ENCODE results near the gene TCAP. TPM values are rescaled to one million over a fixed set of nuclear protein-coding genes. Genes with fewer than 3 reads are reported as not detected.

Gene TCAP
- total RNA-seq, 2 experiments from 2014 or later: 0.82 to 0.95 TPM

DNA sequence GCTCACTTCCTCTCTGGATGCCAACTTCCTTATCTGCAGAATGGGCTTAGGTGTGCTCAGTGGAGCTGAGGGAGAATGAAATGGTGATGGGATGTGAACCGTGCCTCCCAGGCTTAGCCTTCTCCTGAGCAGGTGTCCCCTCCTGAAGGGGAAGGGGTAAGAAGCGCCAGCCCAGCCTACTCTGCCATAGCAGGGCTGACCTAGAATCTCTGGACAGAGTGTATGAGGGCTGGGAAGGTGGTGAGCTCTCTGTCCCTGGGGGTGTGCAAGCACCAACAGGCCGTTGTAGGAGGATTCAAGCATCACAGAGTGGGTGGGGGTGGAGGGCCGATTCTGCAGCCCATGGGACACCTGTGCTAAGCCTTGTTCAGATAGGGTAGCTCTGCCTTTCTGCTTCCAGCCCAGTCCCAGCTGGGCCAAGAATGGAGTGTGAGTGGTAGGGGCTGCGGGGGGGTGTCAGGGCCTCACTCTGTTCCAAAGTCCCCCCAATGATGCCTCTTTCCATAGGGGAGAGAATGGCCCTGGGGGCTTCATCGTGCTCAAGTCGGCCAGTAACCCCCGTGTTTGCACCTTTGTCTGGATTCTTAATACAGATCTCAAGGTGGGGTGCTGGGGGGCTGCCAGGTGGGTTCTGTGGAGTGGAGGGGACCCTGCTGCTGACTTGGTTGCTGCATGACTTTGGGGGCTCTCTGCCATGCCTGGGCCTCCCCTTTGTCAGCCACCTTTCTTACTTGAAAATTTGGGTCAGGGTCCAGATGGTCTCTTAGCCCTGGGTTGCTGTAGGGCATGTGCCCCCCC lies 3.2 kb upstream of the TCAP start:
- Mint-ChIP-seq H3K27ac (no peak overlapping the region), H3K4me1 (peaks cover 24% of the 10 kb centered on the region), H3K27me3 (peaks cover 2% of the 10 kb centered on the region), H3K36me3 (ENCODE audit: low read depth) (peaks cover 13% of the 10 kb centered on the region), H3K4me3 (no peak overlapping the region), H3K9me3 (ENCODE audit: low read depth) (no peaks in the 10 kb centered on the region)
- ChIA-PET CTCF (interaction anchor here (0.6 to 1.0 kb wide), 3 partner anchors 8 to 366 kb away, joined by 3 to 4 read pairs (median 3); no protein-coding TSS in a partner anchor), POLR2A (no interaction called here)
- DNase-seq (no peak), ATAC-seq (no peak)
- intact Hi-C loops (cut with DNase I, micrococcal nuclease): no loop called here

DNA sequence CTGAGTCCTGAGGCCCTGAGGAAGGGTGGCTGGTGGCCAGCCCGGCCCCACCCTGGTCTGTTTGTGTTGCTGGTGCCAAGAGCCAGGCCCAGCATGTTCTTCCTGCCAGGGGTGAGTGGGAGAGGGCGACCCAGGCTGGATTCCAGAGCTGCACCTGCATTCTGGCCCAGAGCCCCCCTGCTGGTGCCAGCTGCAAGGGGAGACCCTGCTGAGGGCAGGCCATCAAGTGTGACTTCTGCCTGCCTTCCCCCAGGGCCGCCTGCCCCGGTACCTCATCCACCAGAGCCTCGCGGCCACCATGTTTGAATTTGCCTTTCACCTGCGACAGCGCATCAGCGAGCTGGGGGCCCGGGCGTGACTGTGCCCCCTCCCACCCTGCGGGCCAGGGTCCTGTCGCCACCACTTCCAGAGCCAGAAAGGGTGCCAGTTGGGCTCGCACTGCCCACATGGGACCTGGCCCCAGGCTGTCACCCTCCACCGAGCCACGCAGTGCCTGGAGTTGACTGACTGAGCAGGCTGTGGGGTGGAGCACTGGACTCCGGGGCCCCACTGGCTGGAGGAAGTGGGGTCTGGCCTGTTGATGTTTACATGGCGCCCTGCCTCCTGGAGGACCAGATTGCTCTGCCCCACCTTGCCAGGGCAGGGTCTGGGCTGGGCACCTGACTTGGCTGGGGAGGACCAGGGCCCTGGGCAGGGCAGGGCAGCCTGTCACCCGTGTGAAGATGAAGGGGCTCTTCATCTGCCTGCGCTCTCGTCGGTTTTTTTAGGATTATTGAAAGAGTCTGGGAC lies 2.4 kb upstream of the TCAP start:
- DNase-seq: no peak
- H3K27me3 Mint-ChIP-seq: peaks cover 4% of the 10 kb centered on the region
- H3K36me3 Mint-ChIP-seq (ENCODE audit: low read depth): peaks cover 13% of the 10 kb centered on the region
- H3K27ac Mint-ChIP-seq: no peak overlapping the region
- ChIA-PET CTCF (interaction anchor here (1.0 kb wide), 1 partner anchor 9 kb away, joined by 3 read pairs; no protein-coding TSS in a partner anchor), POLR2A (no interaction called here)
- H3K4me1 Mint-ChIP-seq: peaks cover 24% of the 10 kb centered on the region
- no peak overlapping the region for H3K4me3 Mint-ChIP-seq
- intact Hi-C loops (cut with DNase I, micrococcal nuclease): no loop called here
- ATAC-seq: no peak
- H3K9me3 Mint-ChIP-seq (ENCODE audit: low read depth): no peaks in the 10 kb centered on the region

DNA sequence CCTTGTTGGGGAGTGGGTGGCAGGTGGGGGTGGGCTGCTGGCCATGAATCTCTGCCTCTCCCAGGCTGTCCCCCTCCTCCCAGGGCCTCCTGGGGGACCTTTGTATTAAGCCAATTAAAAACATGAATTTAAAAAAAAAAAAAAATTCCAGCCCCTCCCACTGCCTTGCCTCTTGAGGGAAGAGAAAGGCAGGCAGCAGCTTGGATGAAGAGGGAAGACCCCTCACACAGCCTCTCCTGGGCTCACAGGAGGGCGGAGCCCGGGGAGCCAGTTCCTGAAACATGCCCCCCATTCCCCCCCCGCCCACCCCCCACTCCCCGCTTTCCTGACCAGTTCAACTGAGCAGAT lies 1.8 kb upstream of the TCAP start:
- Mint-ChIP-seq H3K4me3 (no peak overlapping the region), H3K9me3 (ENCODE audit: low read depth) (no peaks in the 10 kb centered on the region), H3K36me3 (ENCODE audit: low read depth) (peaks cover 10% of the 10 kb centered on the region), H3K27ac (no peak overlapping the region), H3K27me3 (peaks cover 4% of the 10 kb centered on the region), H3K4me1 (peaks cover 20% of the 10 kb centered on the region)
- DNase-seq (no peak), ATAC-seq (no peak)
- ChIA-PET POLR2A (no interaction called here), CTCF (interaction anchor here (0.8 kb wide), 1 partner anchor 9 kb away, joined by 3 read pairs; no protein-coding TSS in a partner anchor)
- intact Hi-C loops (cut with DNase I, micrococcal nuclease): no loop called here

DNA sequence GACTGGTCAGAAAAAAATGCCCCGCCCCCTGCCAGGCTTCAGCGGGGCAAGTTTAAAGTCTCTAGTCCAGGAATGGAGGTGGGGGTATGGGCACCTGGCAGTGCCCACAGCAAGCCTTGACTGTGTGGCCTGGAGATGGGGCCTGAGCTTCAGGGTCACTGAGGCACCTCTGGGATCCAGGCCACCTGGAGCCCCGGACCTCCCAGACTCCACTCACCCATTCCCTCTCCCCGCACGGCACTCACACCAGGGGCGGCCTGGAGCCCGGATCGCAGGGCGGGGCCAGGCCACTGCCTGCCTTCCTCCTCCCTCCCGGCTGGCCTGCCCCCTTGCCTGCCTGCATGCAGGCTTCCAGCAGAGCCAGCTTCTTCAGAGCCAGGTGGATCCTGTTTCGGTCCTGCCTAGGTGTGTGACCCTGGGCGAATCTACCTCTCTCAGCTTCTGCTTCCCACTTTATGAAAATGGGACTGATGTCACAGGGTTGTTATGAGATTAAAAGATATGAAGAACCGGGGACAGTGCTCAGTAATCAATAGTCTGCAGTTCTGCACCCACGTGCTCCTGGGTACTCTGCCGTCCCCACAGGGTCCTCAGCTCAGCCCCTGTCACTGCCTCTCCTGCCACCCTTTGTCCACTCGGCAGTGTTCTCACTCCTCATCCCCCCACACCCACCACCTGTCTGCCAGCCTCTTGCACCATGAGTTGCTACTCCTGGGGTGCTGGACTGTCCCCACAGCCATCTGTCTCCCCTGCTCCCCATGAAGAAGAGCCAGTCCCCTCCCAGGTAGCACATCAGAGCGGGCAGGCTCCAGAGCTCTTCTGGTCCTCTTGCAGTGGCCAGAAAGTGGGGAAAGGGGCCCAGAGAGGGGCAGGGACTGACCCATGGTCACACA lies 1.2 kb upstream of the TCAP start:
- ChIA-PET CTCF (interaction anchor here (0.8 to 1.0 kb wide), 3 partner anchors 10 to 30 kb away, joined by 3 to 4 read pairs (median 4); no protein-coding TSS in a partner anchor), POLR2A (no interaction called here)
- Mint-ChIP-seq H3K27me3 (peaks cover 8% of the 10 kb centered on the region), H3K4me3 (no peak overlapping the region), H3K36me3 (ENCODE audit: low read depth) (peaks cover 10% of the 10 kb centered on the region), H3K9me3 (ENCODE audit: low read depth) (no peaks in the 10 kb centered on the region), H3K4me1 (peaks cover 18% of the 10 kb centered on the region), H3K27ac (no peak overlapping the region)
- ATAC-seq: no peak
- intact Hi-C loops (cut with DNase I, micrococcal nuclease): no loop called here
- DNase-seq: no peak

DNA sequence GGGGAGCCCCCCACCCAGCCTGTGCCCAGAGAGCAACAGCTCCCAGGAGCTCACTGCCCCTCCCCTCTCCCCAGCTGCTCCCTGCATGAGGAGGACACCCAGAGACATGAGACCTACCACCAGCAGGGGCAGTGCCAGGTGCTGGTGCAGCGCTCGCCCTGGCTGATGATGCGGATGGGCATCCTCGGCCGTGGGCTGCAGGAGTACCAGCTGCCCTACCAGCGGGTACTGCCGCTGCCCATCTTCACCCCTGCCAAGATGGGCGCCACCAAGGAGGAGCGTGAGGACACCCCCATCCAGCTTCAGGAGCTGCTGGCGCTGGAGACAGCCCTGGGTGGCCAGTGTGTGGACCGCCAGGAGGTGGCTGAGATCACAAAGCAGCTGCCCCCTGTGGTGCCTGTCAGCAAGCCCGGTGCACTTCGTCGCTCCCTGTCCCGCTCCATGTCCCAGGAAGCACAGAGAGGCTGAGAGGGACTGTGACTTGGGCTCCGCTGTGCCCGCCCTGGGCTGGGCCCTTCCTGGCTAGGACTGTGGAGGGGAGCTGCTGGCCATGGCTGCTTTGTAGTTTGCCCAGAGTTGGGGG lies 584 bp downstream of the TCAP start:
- POLR2A ChIA-PET: no interaction called here
- no peak for ATAC-seq
- H3K4me3 Mint-ChIP-seq: no peak overlapping the region

DNA sequence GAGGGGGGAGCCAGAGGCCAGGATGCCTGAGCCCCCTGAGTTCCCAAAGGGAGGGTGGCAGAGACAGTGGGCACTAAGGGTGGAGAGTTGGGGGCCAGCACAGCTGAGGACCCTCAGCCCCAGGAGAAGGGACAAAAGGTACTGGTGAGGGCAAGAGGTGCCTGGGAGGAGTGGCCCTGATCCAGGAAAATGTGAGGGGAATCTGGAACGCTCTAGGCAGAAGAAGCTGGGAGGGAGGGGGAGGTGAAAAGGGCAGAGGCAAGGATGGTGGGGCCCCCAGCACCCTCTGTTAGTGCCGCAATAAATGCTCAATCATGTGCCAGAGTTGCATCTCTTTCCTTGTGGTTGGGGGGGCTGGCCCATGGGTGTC lies 1.1 kb downstream of the TCAP start:
- ATAC-seq (no peak), DNase-seq (no peak)
- Mint-ChIP-seq H3K4me3 (no peak overlapping the region), H3K9me3 (ENCODE audit: low read depth) (no peaks in the 10 kb centered on the region), H3K27ac (no peak overlapping the region), H3K36me3 (ENCODE audit: low read depth) (peaks cover 3% of the 10 kb centered on the region), H3K27me3 (peaks cover 13% of the 10 kb centered on the region), H3K4me1 (peaks cover 7% of the 10 kb centered on the region)
- ChIA-PET CTCF (interaction anchor here (0.8 to 6.8 kb wide), 4 partner anchors 13 to 66 kb away, joined by 4 to 85 read pairs (median 14); no protein-coding TSS in a partner anchor), POLR2A (no interaction called here)
- intact Hi-C loops (cut with DNase I, micrococcal nuclease): no loop called here

More for the DNA sequence above, 584 bp downstream of the TCAP start:
- intact Hi-C loops (cut with DNase I, micrococcal nuclease): no loop called here
- CTCF ChIA-PET: interaction anchor here (0.6 to 6.8 kb wide), 4 partner anchors 13 to 518 kb away, joined by 3 to 85 read pairs (median 4); no protein-coding TSS in a partner anchor
- Mint-ChIP-seq H3K27me3 (peaks cover 13% of the 10 kb centered on the region), H3K4me1 (peaks cover 7% of the 10 kb centered on the region), H3K9me3 (ENCODE audit: low read depth) (no peaks in the 10 kb centered on the region), H3K36me3 (ENCODE audit: low read depth) (peaks cover 6% of the 10 kb centered on the region), H3K27ac (no peak overlapping the region)
- DNase-seq: peak; percentile 43

DNA sequence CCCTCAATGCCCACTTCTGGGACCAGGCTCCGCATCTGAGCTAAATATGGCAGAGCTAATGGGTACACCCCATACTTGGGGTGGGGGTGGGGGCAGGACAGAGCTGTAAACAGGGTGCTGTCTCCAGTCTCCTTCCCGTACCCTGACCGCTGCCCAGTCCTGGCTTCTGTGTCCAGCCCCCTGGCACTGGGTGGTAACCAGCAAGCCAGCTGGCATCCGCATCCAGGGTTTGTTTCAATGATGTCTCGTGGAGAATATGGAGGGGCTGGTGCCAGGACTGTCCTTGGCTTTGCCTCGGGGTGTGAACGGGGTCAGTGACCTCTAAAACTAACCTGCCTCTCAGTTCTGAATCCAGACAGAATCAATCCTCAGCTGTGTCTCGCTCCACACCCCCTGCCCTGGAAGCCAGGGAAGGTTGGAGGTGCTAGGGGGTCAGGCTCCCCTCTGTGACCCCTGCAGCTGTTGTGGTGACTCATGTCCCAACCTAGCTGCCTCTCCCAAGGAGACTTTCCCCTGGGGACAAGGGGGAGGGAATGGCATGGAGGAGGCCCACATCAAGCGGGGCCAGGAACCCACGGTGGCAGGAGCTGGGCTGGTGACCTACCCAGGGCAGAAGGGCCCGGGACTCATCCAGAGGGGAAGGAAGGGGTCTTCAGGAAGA lies 1.6 kb downstream of the TCAP start:
- ATAC-seq: no peak
- no peak for DNase-seq
- H3K27me3 Mint-ChIP-seq: peaks cover 13% of the 10 kb centered on the region
- H3K36me3 Mint-ChIP-seq (ENCODE audit: low read depth): peaks cover 2% of the 10 kb centered on the region
- no peak overlapping the region for H3K27ac Mint-ChIP-seq
- ChIA-PET POLR2A (no interaction called here), CTCF (interaction anchor here (0.6 to 6.8 kb wide), 5 partner anchors 9 to 66 kb away, joined by 3 to 85 read pairs (median 9); no protein-coding TSS in a partner anchor)
- intact Hi-C loops (cut with DNase I, micrococcal nuclease): no loop called here
- H3K9me3 Mint-ChIP-seq (ENCODE audit: low read depth): no peaks in the 10 kb centered on the region
- H3K4me1 Mint-ChIP-seq: peaks cover 7% of the 10 kb centered on the region
- no peak overlapping the region for H3K4me3 Mint-ChIP-seq

DNA sequence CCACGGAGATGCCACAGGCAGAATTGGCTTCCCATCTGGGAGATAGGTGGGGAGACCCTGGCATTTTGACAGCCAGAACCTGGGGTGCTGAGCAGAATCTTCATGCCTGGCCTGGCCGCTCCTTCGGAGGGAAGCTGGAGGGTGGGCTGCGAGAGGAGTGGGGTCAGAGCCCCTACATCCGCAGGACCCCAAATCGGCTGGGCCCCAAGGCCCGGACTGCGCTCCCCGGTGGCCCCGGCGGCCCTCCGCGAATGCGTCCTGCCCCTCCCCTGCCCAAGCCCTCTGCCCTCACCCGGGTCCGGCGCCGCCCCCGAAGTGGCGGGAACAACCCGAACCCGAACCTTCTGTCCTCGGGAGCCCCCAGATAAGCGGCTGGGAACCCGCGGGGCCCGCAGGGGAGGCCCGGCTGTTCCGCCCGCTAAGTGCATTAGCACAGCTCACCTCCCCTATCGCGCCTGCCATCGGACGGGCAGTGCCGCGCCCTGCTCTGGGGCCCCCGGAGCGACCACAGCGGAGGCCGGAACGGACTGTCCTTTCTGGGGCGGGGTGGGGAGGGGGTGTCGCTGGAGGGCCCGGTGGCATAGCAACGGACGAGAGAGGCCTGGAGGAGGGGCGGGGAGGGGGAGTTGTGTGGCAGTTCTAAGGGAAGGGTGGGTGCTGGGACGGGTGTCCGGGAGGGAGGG lies 2.3 kb downstream of the TCAP start:
- ATAC-seq: no peak
- POLR2A ChIA-PET: no interaction called here

DNA sequence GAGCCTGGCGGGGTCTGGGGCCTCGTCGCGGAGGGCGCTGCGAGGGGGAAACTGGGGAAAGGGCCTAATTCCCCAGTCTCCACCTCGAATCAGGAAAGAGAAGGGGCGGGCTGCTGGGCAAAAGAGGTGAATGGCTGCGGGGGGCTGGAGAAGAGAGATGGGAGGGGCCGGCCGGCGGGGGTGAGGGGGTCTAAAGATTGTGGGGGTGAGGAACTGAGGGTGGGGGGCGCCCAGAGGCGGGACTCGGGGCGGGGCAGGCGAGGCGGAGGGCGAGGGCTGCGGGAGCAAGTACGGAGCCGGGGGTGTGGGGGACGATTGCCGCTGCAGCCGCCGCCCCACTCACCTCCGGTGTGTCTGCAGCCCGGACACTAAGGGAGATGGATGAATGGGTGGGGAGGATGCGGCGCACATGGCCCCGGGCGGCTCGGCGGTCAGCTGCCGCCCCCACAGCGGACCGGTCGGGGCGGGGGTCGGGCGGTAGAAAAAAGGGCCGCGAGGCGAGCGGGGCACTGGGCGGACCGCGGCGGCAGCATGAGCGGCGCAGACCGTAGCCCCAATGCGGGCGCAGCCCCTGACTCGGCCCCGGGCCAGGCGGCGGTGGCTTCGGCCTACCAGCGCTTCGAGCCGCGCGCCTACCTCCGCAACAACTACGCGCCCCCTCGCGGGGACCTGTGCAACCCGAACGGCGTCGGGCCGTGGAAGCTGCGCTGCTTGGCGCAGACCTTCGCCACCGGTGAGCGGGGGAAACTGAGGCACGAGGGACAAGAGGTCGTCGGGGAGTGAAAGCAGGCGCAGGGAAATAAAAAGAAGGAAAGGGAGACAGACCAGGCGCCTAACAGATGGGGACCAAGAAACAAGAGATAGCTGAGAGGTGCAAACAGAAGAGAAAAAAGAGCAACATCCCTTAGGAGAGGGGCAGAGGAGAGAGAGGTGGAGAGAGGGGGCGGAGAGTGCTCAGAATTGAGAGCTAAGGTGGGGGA lies 3.1 kb downstream of the TCAP start, which contains the start of gene PNMT:
PNMT (plus strand) TSS at position 509 of the 980 bp plus-strand sequence; CDS start at position 532, 23 bp downstream.
- ChIA-PET POLR2A (interaction anchor here (0.6 to 1.0 kb wide), 3 partner anchors 20 to 60 kb away, joined by 3 to 12 read pairs (median 3); no protein-coding TSS in a partner anchor), CTCF (interaction anchor here (0.7 to 6.8 kb wide), 13 partner anchors 8 to 91 kb away, joined by 3 to 85 read pairs (median 4); partner anchors contain the start of gene MIEN1)
- Mint-ChIP-seq H3K9me3 (ENCODE audit: low read depth) (no peaks in the 10 kb centered on the region), H3K4me3 (peak within 1 kb of the TSS; percentile 50), H3K27ac (no peak within 1 kb of the TSS), H3K36me3 (ENCODE audit: low read depth) (no peaks in the 10 kb centered on the region), H3K4me1 (peaks cover 10% of the 10 kb centered on the region), H3K27me3 (peaks cover 13% of the 10 kb centered on the region)
- intact Hi-C loops (cut with DNase I, micrococcal nuclease): loop anchor here in 1 of 2 experiments (1.0 kb wide), 3 partner anchors 46 to 86 kb away; partner anchors contain the start of gene MIEN1
- DNase-seq (peak; percentile 87), ATAC-seq (peak; percentile 79)

More for the DNA sequence above, 2.3 kb downstream of the TCAP start:
- Mint-ChIP-seq H3K4me3 (peak overlapping the region; percentile 50), H3K9me3 (ENCODE audit: low read depth) (no peaks in the 10 kb centered on the region), H3K36me3 (ENCODE audit: low read depth) (peaks cover 2% of the 10 kb centered on the region), H3K4me1 (peaks cover 10% of the 10 kb centered on the region), H3K27me3 (peaks cover 13% of the 10 kb centered on the region), H3K27ac (no peak overlapping the region)
- DNase-seq: no peak
- intact Hi-C loops (cut with DNase I, micrococcal nuclease): no loop called here
- CTCF ChIA-PET: interaction anchor here (0.6 to 6.8 kb wide), 4 partner anchors 10 to 45 kb away, joined by 3 to 85 read pairs (median 14); no protein-coding TSS in a partner anchor

Measured in activated CD4-positive, alpha-beta T cell treated with anti-CD3 and anti-CD28 coated beads for 36 hours (primary cell).